ENCODE measurements around the gene JAZF1.

GRCh38 chr7:27899601-27900000 lies 281.0 kb downstream of the JAZF1 start:
- TF ChIP-seq YY1 (IDR thresholded peaks at IDR 0.05; ENCODE audit: insufficient read depth, insufficient read length): no peak
- TF ChIP-seq SUZ12 (IDR thresholded peaks at IDR 0.05; ENCODE audit: extremely low read depth, insufficient read depth, insufficient read length): no peak
